ENCODE results near the gene NRP1.

NRP1 gene

DNA sequence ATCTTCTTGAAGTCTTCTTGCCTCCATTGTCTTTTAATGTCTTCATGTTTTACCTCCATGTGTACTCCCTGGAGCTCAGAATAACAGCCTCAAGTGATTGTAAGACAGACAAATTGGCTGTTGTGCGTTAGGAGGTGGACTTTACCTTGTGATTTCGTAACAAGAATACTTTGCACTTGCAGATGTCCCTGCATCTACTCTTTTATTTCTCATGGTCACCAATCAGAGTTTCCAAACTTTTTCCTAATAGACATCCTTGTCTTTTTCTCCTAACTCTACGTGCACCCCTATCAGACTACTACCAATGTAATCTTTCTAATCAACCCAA, 172.3 kb downstream of the NRP1 start:
- no peak overlapping the region for H3K4me2 ChIP-seq
- H3K4me3 ChIP-seq = no peak overlapping the region
- H3K27me3 ChIP-seq = no peaks in the 10 kb centered on the region
- TF ChIP-seq Cebpa-rat (IDR thresholded peaks at IDR 0.05) = no peak
- no peaks in the 10 kb centered on the region for H3K9me3 ChIP-seq
- H4K20me1 ChIP-seq = no peaks in the 10 kb centered on the region
- H3K4me1 ChIP-seq = peaks cover 5% of the 10 kb centered on the region; the same call in 1 of the 2 replicates
- no peaks in the 10 kb centered on the region for H3K36me3 ChIP-seq
- no peak overlapping the region for H3K9ac ChIP-seq
- no peak overlapping the region for H3K27ac ChIP-seq

GRCh38 chr10:33161550-33162247, 172.8 kb downstream of the NRP1 start:
- no peaks in the 10 kb centered on the region for H4K20me1 ChIP-seq
- H3K9me3 ChIP-seq = no peaks in the 10 kb centered on the region
- TF ChIP-seq Cebpa-rat (IDR thresholded peaks at IDR 0.05) = no peak
- H3K4me3 ChIP-seq = no peak overlapping the region
- no peaks in the 10 kb centered on the region for H3K36me3 ChIP-seq
- no peaks in the 10 kb centered on the region for H3K27me3 ChIP-seq
- no peak overlapping the region for H3K9ac ChIP-seq
- H3K4me1 ChIP-seq = peaks cover 5% of the 10 kb centered on the region; the same call in 1 of the 2 replicates
- no peak overlapping the region for H3K4me2 ChIP-seq
- no peak overlapping the region for H3K27ac ChIP-seq

DNA sequence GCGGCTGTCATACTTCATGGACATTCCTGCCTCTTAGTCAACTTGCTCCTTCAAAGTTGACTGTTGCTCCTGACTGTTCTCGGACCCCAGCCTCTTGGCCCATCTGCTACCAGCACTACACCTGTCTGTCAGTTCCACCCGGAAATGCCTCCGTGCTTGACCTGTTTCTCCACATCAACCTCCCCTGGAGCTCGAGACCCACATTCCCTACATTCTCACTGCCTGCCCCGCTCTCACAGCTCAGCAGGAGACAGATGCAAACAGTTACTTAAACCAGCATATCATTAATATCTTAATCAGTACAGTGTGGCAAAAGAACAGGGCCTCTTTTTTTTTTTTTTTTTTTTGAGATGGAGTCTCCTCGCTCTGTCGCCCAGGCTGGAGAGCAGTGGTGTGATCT, 174.3 kb downstream of the NRP1 start:
- no peak overlapping the region for H3K9ac ChIP-seq
- no peak overlapping the region for H3K4me3 ChIP-seq
- no peak overlapping the region for H3K27ac ChIP-seq
- no peaks in the 10 kb centered on the region for H4K20me1 ChIP-seq
- no peak for TF ChIP-seq Cebpa-rat (IDR thresholded peaks at IDR 0.05)
- no peaks in the 10 kb centered on the region for H3K36me3 ChIP-seq
- no peaks in the 10 kb centered on the region for H3K9me3 ChIP-seq
- no peak overlapping the region for H3K4me2 ChIP-seq
- H3K4me1 ChIP-seq = peaks cover 5% of the 10 kb centered on the region; the same call in 1 of the 2 replicates
- no peaks in the 10 kb centered on the region for H3K27me3 ChIP-seq

GRCh38 chr10:33157103-33157502, 177.4 kb downstream of the NRP1 start:
- Histone ChIP-seq H3K27ac (no peak overlapping the region), H3K9me3 (no peaks in the 10 kb centered on the region), H4K20me1 (no peaks in the 10 kb centered on the region), H3K9ac (no peak overlapping the region), H3K36me3 (no peaks in the 10 kb centered on the region), H3K4me2 (no peak overlapping the region), H3K27me3 (no peaks in the 10 kb centered on the region), H3K4me1 (peaks cover 14% of the 10 kb centered on the region), H3K4me3 (no peak overlapping the region)
- no peak for TF ChIP-seq Cebpa-rat (IDR thresholded peaks at IDR 0.05)

DNA sequence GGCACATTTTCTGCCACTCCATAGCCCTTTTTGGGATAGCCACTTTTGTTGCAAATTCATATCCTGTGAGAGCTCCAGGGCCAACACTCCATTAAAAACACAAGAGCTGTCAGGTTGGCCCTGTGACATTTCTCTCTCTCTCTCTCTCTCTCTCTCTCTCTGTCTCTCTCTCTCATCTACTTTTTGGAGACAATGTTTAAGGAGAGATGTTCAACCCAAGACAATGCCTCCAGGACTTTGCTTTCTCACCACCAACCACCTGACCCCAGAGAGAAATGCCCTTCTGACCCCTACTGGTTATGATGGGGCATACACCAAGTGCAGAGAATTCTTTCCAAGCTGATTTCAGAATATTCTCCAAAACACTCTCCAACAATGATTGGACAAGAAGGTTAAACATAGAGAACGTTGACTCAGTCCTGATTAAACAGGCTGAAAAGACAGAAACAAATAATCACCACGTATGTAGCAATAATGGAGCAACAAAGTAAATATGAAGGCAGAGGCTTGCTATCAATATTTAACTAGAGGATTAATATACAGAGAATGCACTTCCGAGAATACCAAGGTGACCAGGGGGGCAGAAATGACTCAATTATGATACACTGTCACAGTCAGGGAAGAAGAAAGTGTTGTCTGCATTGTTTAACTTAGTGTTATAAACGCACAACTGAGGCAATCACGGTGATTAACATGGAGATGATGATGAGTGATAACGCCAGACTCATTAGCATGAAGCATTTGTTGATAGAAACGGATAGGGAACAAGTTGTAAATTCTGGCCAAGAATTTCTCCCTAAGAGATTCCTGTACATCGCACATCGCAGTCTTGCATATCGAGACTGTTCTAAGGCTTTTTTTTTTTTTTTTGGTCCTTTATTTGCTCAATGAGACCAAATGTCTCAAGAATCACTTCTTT, 178.5 kb downstream of the NRP1 start:
- Histone ChIP-seq H3K4me3 (no peak overlapping the region), H3K27ac (no peak overlapping the region), H3K9me3 (no peaks in the 10 kb centered on the region), H3K4me1 (peaks cover 11% of the 10 kb centered on the region), H3K4me2 (no peak overlapping the region), H3K27me3 (no peaks in the 10 kb centered on the region), H4K20me1 (no peaks in the 10 kb centered on the region), H3K9ac (no peak overlapping the region), H3K36me3 (no peaks in the 10 kb centered on the region)
- no peak for TF ChIP-seq Cebpa-rat (IDR thresholded peaks at IDR 0.05)

GRCh38 chr10:33154590-33154989, 179.9 kb downstream of the NRP1 start:
- no peak for TF ChIP-seq Cebpa-rat (IDR thresholded peaks at IDR 0.05)
- Histone ChIP-seq H4K20me1 (no peaks in the 10 kb centered on the region), H3K27me3 (no peaks in the 10 kb centered on the region), H3K36me3 (no peaks in the 10 kb centered on the region), H3K4me2 (no peak overlapping the region), H3K27ac (no peak overlapping the region), H3K9ac (no peak overlapping the region), H3K4me3 (no peak overlapping the region), H3K4me1 (peaks cover 9% of the 10 kb centered on the region), H3K9me3 (no peaks in the 10 kb centered on the region)

DNA sequence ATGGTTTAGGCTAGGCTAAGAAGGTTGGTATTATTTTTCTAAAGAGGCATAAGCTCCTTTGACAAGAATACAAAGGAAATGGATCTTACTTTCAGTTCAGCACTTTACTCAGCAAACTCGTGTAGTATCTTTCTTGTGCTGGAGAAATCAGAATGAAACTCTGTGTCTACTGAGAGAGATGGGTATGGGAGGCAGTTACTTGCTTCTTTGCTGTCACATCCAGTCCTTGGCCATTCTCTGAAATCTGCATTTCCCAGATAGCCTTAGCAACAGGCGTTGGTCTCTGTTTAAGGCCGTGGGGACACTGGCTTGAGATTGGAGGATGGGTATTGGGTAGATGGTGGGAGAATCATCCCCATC, 180.5 kb downstream of the NRP1 start:
- no peak for TF ChIP-seq Cebpa-rat (IDR thresholded peaks at IDR 0.05)
- Histone ChIP-seq H3K4me2 (0 out of 2 replicates have a peak overlapping the region, but pooled peaks have one; percentile 9), H3K27ac (no peak overlapping the region), H3K9ac (no peak overlapping the region), H3K9me3 (no peaks in the 10 kb centered on the region), H4K20me1 (no peaks in the 10 kb centered on the region), H3K27me3 (no peaks in the 10 kb centered on the region), H3K4me3 (no peak overlapping the region), H3K36me3 (no peaks in the 10 kb centered on the region), H3K4me1 (peaks cover 9% of the 10 kb centered on the region)

DNA sequence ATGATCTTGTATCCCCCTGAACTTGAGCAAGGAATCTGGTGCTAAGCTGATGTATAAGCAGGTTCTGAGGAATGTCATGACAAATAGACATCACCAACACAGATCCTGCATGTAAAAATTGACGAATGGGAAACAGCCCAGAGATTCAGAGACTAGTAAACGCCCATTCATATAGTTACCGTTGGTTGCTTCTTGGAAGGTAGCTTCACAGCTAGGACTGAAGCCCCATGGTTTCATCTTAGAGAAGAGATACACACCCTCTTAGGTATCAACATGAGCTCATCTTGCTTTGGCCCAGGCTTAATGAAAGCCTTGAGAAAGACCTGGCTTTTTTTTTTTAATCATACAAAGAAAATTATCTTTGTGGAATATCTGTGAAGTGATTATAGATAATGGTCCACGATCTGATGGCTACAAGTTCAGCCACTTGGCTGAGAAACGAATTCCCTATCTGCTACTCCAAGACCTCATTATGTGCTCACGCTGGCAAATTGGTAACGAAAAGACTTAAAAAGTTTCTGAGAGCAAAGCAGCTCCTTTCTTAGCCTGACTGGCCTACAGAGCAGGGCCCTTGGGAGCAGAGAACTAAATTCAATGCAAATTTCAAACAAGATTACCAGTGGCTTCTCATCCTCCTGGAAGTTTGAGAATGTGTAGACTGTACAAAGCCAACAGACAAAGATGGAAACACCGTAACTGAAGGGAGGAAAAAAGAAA, 181.1 kb downstream of the NRP1 start:
- TF ChIP-seq Cebpa-rat (IDR thresholded peaks at IDR 0.05) = no peak
- H4K20me1 ChIP-seq = no peaks in the 10 kb centered on the region
- no peak overlapping the region for H3K27ac ChIP-seq
- no peaks in the 10 kb centered on the region for H3K36me3 ChIP-seq
- no peak overlapping the region for H3K9ac ChIP-seq
- no peaks in the 10 kb centered on the region for H3K9me3 ChIP-seq
- no peak overlapping the region for H3K4me3 ChIP-seq
- H3K4me2 ChIP-seq = no peak overlapping the region
- peaks cover 9% of the 10 kb centered on the region for H3K4me1 ChIP-seq
- no peaks in the 10 kb centered on the region for H3K27me3 ChIP-seq

- Histone ChIP-seq H3K4me1 (peaks cover 9% of the 10 kb centered on the region), H4K20me1 (no peaks in the 10 kb centered on the region)
Measured at GRCh38 chr10:33152750-33153149, 181.7 kb downstream of the NRP1 start.

GRCh38 chr10:33152146-33152545, 182.3 kb downstream of the NRP1 start:
- H3K4me3 ChIP-seq = no peak overlapping the region
- H3K9ac ChIP-seq = no peak overlapping the region
- no peaks in the 10 kb centered on the region for H3K9me3 ChIP-seq
- H3K27me3 ChIP-seq = no peaks in the 10 kb centered on the region
- no peaks in the 10 kb centered on the region for H4K20me1 ChIP-seq
- H3K4me1 ChIP-seq = peaks cover 9% of the 10 kb centered on the region
- H3K4me2 ChIP-seq = no peak overlapping the region
- H3K36me3 ChIP-seq = no peaks in the 10 kb centered on the region
- H3K27ac ChIP-seq = no peak overlapping the region
- no peak for TF ChIP-seq Cebpa-rat (IDR thresholded peaks at IDR 0.05)

More at GRCh38 chr10:33152750-33153149, 181.7 kb downstream of the NRP1 start:
- Histone ChIP-seq H3K9me3 (no peaks in the 10 kb centered on the region), H3K27ac (no peak overlapping the region), H3K4me3 (no peak overlapping the region), H3K27me3 (no peaks in the 10 kb centered on the region), H3K36me3 (no peaks in the 10 kb centered on the region), H3K9ac (no peak overlapping the region), H3K4me2 (no peak overlapping the region)
- no peak for TF ChIP-seq Cebpa-rat (IDR thresholded peaks at IDR 0.05)
